NCI-H2171 (cell line): ENCODE measurements around the gene CD81.
"Not testable (repeated sequence)": the region's sequence is repeated elsewhere in the genome, so short reads cannot be mapped to it uniquely, and the experiment has no call there.

Source experiments
- DNase-seq: peaks from one replicate; lab custom pipeline; 2025; lab: John Stamatoyannopoulos, UW

Gene CD81

DNA sequence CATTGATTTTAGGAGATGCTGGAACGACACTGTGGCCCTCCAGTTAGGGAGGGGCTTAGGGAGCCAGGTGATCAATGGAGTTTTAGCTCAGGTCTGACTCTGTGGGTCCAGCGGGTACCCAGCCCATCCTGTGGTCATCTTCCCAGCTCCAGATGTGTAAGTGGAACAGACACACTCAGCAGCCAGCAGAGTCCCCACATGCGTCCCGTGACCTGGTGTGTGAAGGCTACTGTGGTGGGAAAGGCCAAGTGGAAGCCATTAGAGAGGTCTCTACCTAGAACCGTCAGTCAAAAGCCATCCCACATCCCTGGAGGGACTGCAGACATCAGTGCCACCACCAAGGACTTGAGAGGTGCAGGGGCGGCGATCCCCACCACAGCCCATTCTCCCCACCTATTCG lies 19.9 kb upstream of the CD81 start:
- no peak for DNase-seq

DNA sequence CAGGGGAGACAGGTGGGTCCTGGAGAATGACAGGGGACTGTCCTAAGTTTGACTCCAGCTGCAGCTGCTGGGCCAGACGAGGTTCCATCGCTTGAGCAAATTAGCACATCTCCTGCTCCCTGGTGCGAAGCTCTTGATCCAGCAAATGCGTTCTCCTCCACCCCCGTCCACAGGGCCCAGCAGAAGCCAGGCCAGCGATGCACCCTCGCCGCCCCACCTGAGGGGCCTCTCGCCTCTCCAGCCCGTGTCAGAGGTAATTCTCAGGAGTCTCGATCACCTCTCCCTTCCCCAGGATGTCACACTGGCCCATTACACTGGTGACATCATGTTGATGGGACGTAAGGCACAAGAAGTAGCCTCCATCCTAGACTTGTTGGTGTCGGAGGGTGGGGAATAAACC lies 19.5 kb upstream of the CD81 start:
- DNase-seq = not testable (repeated sequence)

DNA sequence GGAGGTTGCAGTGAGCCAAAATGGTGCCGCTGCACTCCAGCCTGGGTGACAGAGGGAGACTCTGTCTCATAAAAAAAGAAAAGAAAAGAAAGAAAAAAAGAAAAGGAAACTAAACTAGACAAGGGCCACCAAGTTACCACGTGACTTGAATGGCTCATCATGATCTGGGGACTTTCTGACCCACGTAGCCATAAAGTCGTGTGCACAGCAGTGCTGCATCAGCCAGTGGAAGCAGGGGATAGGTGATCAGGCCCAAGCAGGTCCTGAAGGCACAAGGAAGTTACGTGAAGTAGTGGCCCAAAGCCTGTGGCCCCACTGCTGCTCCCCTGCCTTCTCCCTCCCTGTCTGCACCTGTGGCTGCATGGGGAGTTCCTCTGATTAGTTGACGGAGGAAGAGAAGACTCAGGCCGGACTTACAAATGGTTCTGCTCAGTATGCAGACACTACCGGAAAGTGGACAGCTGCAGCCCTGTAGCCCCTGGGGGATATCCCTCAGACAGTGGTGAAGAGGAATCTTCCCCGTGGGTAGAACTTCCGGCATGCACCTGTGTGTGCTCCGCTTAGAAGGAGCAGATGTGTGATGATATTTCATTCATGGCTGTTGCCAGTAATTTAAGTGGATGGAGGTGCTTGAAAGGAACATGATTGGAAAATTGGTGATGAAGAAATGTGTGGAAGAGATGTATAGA lies 18.2 kb upstream of the CD81 start:
- no peak for DNase-seq

DNA sequence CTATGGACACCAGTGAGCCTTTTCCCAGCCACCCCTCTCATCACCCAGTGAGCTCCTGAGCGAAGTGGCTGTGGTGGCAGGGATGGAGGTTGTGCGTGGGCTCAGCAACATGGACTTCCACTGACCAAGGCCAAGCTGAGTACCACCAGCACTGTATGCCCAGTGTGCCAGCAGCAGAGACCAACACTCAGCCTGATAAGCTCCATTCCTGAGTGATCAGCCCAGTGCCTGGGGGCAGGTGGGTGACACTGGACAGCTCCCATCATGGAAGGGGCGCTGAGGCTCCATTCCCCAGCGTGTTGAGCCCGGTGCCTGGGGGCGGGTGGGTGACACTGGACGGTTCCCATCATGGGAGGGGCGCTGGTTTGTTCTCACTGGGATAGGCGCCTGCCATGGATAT lies 17.6 kb upstream of the CD81 start:
- DNase-seq = no peak

DNA sequence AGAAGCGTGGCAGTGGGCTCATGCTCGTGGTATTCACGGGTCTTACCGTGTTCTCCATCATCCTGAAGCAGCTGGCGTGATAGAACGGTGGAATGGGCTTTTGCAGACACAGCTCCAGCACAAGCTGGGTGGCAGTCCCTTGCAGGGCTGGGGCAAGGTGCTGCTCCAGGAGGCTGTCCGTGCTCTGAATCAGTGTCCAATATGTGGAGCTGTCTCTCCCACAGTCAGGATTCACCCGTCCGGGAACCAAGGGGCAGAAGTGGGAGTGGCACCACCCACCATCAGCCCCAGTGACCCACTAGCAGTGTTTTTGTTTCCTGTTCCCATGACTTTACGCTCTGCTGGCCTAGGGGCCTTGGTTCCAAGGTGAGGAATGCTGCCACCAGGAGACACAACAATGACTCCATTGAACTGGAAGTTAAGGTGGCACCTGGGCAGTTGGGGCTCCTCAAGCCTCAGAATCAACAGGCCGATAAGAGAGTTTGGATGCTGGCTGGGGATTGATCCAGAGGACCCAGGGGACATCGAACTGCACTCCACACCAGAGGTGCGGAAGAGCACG lies 16.9 kb upstream of the CD81 start:
- no peak for DNase-seq

- no peak for DNase-seq
Measured at GRCh38 chr11:2361565-2361964, 15.5 kb upstream of the CD81 start.

DNA sequence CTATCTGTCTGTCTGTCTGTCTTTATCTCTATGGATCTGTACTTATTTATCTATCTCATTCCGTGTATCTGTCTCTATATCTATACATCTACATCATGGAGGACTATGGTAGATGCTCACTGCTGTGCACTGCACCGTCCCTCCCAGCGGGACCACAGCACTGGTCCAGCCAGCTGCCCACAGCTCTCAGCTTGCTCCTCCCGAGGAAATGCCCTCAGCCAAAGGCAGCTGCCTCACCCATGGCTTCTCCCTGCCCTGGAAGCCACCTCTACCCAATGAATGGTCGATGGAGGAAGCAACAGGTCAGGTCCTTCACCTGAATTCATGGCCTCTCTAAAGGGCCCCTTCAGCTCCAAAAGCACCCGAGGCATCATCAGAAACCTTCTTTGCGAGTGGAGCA lies 14.7 kb upstream of the CD81 start:
- no peak for DNase-seq

DNA sequence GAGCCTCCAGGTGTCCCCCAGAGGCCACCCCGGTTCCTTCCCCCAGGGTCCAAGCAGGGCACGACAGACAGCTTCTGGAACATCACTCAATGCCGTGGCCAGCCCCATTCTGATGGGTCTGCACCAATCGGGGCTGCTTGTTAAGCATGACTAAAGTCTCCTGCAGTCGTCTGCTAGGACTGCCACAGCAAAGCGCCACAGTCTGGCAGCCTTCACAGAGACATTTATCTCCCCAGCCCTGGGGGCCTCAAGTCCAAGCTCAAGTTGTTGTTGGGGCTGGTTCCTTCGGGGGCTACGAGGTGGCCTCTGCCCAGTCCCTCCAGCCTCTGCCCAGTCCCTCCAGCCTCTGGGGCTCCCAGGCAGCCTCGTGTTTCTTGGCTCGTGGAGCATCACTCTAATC lies 14.0 kb upstream of the CD81 start:
- no peak for DNase-seq

GRCh38 chr11:2363577-2364370 lies 13.3 kb upstream of the CD81 start:
- no peak for DNase-seq

DNA sequence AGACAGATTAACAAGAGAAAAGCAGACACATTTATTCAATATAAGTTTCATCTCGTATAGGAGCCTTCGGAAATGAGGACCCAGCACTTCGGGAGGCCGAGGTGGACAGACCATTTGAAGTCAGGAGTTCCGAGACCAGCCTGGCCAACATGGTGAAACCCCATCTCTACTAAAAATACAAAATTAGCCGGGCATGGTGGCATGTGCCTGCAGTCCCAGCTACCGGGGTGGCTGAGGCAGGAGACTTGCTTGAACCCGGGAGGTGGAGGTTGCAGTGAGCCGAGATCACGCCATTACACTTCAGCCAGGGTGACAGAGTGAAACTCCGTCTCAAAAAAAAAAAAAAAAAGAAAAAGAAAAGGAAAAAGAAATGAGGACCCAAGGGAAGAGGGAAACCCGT lies 12.7 kb upstream of the CD81 start:
- DNase-seq = not testable (repeated sequence)

- no peak for DNase-seq
Measured at GRCh38 chr11:2365571-2366210, 11.4 kb upstream of the CD81 start.

GRCh38 chr11:2366276-2366675 lies 10.8 kb upstream of the CD81 start:
- DNase-seq = no peak

DNA sequence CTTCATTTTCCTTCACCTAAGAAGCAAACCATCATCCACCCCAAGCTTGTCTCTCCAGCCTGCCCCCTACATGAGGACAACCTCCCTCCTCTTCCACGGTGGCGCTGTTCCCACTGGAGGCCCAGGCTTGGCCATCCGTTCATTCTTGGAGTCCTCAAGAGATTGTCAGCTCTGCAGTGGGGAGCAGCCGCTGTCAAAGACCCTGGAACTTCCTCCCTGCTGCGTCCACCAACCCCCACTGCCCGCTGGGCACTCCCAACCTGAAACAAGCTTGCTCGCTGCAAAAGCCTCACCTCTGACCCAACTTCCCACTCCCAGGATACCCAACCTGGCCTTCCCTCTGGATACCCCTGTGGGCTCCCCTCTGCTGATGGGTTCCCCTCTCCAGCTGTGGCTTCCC lies 10.4 kb upstream of the CD81 start:
- no peak for DNase-seq

DNA sequence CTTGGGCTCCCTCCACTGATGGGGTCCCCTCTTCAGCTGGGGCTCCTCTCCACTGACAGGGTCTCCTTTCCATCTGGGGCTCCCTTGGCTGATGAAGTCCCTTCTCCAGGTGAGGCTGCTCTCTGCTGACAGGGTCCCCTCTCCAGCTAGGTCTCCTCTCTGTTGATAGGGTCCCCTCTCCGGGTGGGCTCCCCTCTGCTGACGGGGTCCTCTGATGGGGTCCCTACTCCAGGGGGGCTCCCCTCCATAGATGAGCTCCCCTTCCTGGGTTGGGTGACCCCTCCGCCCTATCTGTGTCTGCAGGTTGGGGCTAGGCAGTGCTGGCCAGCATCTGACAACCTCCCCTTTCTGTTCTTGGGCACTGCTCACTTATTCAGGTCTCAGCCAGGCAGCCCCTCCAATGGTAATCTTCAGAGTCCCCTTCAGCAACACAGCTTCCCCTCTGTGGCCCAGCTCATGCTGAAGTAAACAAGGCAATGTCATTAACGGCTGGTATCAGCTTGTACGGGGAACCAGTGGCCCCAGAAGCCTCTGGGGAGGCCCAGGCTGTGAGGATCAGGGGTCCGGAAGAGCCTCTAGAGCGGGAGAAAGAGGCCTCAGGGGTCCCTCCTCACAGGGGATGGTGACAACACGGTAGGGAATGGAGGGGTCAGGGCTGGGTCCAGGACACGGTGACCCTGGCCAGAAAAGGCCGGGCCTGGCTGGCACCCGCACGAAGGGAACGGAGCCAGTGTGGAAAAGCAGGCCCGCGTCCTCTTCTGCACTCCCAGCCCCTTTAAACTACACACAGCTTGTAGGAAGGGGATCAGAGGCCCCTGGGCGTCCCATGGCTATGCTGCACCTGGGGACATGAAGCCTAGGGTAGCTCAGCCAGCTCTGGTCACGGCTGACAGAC lies 9.6 kb upstream of the CD81 start:
- no peak for DNase-seq

DNA sequence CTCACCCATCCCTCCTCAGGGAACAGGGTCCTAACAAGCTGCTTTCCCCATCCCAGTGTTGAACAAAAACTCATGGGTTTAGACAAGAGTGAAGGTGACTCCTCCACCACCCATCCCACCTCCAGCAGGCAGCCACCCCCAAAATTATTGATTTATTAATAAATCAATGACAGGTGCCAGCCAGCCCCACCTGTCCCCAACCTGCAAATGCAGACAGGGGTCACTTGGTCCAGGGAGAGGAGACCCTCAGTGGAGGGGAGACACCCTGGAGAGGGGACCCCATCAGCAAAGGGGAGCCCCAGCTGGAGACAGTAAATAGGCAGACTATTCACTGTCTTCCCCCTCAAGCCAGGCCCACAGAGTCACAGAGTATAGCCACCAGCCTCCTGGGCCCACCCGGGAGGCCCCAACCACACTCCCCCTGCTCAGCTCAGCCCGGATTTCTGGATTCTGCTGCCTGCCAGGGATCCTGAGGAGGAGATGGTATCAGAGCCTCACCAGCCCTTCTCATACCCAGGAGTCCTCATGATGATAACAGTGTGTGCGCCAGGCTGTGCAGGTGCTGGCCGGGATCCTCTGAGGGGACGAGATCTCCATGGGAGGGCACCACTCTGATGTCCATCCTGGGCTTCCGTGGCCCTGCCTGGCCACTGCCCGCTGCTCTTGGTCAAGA lies 8.8 kb upstream of the CD81 start:
- no peak for DNase-seq

DNA sequence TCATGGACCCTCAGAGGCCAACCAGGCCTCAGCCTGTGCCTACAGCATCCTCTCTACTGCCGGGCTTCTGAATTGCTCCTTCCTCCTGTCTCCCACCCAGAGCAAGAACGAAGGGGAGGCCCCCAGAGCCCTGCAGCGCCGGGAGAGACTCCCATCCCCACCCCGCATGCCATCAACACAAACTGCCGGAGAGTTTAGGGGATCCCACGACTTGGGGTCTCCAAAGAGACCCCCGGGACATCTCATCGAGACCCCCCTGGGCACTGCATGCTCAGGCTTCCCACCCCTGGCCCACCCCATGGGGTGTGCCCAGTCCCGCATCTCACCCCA lies 8.3 kb upstream of the CD81 start:
- no peak for DNase-seq

DNA sequence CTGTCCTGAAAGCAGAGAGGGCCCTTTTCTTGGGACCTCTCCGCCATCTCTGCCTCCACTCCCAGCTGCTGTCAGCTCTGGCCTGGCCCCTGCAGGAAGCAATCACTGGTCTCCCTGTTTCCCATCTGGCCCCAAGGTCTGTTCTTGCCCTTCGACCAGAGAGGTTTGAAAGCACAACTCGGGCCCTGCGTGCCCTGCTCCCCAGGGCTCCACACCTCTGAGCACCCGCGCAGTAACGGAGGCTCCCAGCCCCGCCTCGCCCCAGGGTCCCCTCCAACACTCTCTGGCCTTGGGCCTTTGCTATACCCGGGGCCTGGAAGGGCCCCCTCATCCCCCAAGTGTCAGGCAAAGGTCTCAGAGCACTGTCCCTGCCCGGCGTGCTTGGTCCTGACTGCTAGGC lies 7.8 kb upstream of the CD81 start:
- no peak for DNase-seq

- no peak for DNase-seq
Measured at GRCh38 chr11:2369896-2370295, 7.2 kb upstream of the CD81 start.

DNA sequence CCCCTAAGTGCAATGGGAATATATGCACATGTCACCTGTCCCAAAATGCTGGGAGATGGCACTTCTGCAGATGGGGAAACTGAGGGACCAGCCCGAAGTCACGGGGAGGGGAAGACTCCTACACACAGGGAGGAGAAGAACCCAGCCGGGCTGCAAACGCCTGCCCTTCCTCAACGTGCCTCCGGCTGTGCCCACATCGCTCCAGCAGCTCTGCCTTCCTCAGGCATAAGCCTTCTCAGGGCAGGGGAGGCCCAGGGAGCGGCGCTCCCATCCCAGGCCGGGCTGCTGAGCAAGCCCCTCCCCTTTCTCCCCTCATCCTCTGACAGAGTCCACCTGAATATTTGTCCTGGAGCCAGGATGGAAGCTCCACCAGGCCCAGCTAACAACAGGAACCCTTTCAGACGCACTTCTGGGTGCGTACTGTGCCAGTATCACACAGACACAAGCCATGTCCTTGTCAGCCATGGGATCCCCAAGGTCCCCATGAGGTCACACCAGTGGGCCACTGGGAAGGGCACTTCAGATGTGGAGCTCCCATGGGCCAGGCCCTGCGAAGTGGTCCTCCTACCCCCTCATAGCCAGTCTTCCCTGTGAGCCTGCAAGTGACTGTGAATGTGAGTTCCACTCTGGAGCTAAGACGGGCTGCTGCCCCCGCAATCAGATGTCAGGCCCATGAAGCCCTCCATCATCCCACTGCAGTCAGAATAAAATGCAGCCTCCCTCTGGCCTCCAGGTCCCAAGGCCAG lies 2.5 kb upstream of the CD81 start:
- DNase-seq = no peak

GRCh38 chr11:2375341-2375853 lies 1.7 kb upstream of the CD81 start:
- DNase-seq = no peak
